ENCODE data around the gene CPT1B. TPM values are rescaled to one million over a fixed set of nuclear protein-coding genes. Genes with fewer than 3 reads are reported as not detected.

CPT1B gene
- total RNA-seq, 1 donor from 2014 or later: 10.7 TPM

- no peak for DNase-seq (ENCODE audit: extremely low read depth, low read depth, low spot score)
Measured at GRCh38 chr22:50571264-50572175, 6.7 kb downstream of the CPT1B start.

GRCh38 chr22:50570861-50571260, 7.4 kb downstream of the CPT1B start:
- DNase-seq (ENCODE audit: extremely low read depth, low read depth, low spot score): no peak

- DNase-seq (ENCODE audit: extremely low read depth, low read depth, low spot score): no peak
Measured at GRCh38 chr22:50569896-50570535, 8.2 kb downstream of the CPT1B start.

- no peak for DNase-seq (ENCODE audit: extremely low read depth, low read depth, low spot score)
Measured at GRCh38 chr22:50569041-50569459, 9.2 kb downstream of the CPT1B start.

GRCh38 chr22:50568626-50569025, 9.6 kb downstream of the CPT1B start:
- DNase-seq (ENCODE audit: extremely low read depth, low read depth, low spot score): no peak

- no peak for DNase-seq (ENCODE audit: extremely low read depth, low read depth, low spot score)
Measured at GRCh38 chr22:50567721-50568252, 10.4 kb downstream of the CPT1B start.

- no peak for DNase-seq (ENCODE audit: extremely low read depth, low read depth, low spot score)
Measured at GRCh38 chr22:50564289-50564688, 13.9 kb downstream of the CPT1B start.

GRCh38 chr22:50563413-50564160, 14.6 kb downstream of the CPT1B start:
- no peak for DNase-seq (ENCODE audit: extremely low read depth, low read depth, low spot score)

- no peak for DNase-seq (ENCODE audit: extremely low read depth, low read depth, low spot score)
Measured at GRCh38 chr22:50562523-50563412, 15.5 kb downstream of the CPT1B start, which contains the start of gene SYCE3. TSS of gene SYCE3 (minus strand) at chr22:50562919. CDS start at chr22:50556405, 6,514 bp downstream.

- no peak for DNase-seq (ENCODE audit: extremely low read depth, low read depth, low spot score)
Measured at GRCh38 chr22:50561401-50562358, 16.5 kb downstream of the CPT1B start.

- no peak for DNase-seq (ENCODE audit: extremely low read depth, low read depth, low spot score)
Measured at GRCh38 chr22:50560034-50560433, 18.2 kb downstream of the CPT1B start.

GRCh38 chr22:50556703-50557102, 21.5 kb downstream of the CPT1B start:
- DNase-seq (ENCODE audit: extremely low read depth, low read depth, low spot score): no peak

GRCh38 chr22:50553310-50553709, 24.9 kb downstream of the CPT1B start:
- DNase-seq (ENCODE audit: extremely low read depth, low read depth, low spot score): no peak

- no peak for DNase-seq (ENCODE audit: extremely low read depth, low read depth, low spot score)
Measured at GRCh38 chr22:50551160-50551752, 27.0 kb downstream of the CPT1B start.

GRCh38 chr22:50550395-50550794, 27.8 kb downstream of the CPT1B start:
- DNase-seq (ENCODE audit: extremely low read depth, low read depth, low spot score): no peak

- DNase-seq (ENCODE audit: extremely low read depth, low read depth, low spot score): no peak
Measured at GRCh38 chr22:50548921-50549790, 29.1 kb downstream of the CPT1B start.
